ENCODE data around the gene MCEMP1. TPM values are rescaled to one million over a fixed set of nuclear protein-coding genes. Genes with fewer than 3 reads are reported as not detected.

MCEMP1 gene
- total RNA-seq, 2 experiments from 2014 or later: 0.22 TPM; not detected in 1

DNA sequence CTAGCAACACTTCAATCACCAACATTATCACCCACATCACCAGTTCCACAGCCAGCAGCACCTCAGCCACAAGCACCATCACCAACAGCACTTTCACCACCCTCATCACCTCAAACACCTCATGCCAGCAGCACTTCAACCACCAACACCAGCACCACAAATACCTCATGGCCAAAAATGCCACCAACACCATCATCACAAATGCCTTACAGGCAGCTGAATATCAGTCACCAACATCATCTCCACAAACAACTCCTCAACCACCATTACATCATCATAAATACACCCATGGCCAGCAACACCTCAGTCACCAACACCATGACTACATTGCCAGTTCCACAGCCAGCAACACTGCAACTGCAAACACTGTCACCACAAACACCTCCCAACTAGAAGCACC, 14.6 kb downstream of the MCEMP1 start:
- Histone ChIP-seq H3K9me2 (ENCODE audit: insufficient read depth, low read length) (no peaks in the 10 kb centered on the region), H3K9me3 (ENCODE audit: low read length) (no peaks in the 10 kb centered on the region), H3K4me3 (ENCODE audit: low read depth, low read length, poor library complexity, severe bottlenecking) (no peak overlapping the region), H3K27ac (ENCODE audit: low read depth, low read length, poor library complexity, severe bottlenecking) (no peak overlapping the region), H2AFZ (ENCODE audit: low read length) (no peak overlapping the region), H3K36me3 (ENCODE audit: insufficient read depth, low read length) (no peaks in the 10 kb centered on the region), H3K4me2 (ENCODE audit: low read length) (no peak overlapping the region), H3K79me2 (ENCODE audit: insufficient read depth, low read depth, low read length) (no peaks in the 10 kb centered on the region), H4K20me1 (ENCODE audit: insufficient read depth, low read length) (no peaks in the 10 kb centered on the region), H3K4me1 (ENCODE audit: insufficient read depth, low read length, poor library complexity, severe bottlenecking) (peaks cover 20% of the 10 kb centered on the region)
- TF ChIP-seq, protein P1, sequence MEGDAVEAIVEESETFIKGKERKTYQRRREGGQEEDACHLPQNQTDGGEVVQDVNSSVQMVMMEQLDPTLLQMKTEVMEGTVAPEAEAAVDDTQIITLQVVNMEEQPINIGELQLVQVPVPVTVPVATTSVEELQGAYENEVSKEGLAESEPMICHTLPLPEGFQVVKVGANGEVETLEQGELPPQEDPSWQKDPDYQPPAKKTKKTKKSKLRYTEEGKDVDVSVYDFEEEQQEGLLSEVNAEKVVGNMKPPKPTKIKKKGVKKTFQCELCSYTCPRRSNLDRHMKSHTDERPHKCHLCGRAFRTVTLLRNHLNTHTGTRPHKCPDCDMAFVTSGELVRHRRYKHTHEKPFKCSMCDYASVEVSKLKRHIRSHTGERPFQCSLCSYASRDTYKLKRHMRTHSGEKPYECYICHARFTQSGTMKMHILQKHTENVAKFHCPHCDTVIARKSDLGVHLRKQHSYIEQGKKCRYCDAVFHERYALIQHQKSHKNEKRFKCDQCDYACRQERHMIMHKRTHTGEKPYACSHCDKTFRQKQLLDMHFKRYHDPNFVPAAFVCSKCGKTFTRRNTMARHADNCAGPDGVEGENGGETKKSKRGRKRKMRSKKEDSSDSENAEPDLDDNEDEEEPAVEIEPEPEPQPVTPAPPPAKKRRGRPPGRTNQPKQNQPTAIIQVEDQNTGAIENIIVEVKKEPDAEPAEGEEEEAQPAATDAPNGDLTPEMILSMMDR (conservative IDR thresholded peaks at IDR 0.05; ENCODE audit: low read length): no peak
- no peak for TF ChIP-seq EZH2phosphoT487 (IDR thresholded peaks at IDR 0.05; ENCODE audit: borderline replicate concordance, low read depth, low read length)
- ChIA-PET POLR2A (no interaction called here), CTCF (ENCODE audit: unreplicated experiment) (no interaction called here)
- BruUV-seq (replicated peaks): no TSS peak
- no peak for DNase-seq (ENCODE audit: low spot score)
- intact Hi-C loops (cut with micrococcal nuclease; ENCODE audit: unreplicated experiment): no loop called here

DNA sequence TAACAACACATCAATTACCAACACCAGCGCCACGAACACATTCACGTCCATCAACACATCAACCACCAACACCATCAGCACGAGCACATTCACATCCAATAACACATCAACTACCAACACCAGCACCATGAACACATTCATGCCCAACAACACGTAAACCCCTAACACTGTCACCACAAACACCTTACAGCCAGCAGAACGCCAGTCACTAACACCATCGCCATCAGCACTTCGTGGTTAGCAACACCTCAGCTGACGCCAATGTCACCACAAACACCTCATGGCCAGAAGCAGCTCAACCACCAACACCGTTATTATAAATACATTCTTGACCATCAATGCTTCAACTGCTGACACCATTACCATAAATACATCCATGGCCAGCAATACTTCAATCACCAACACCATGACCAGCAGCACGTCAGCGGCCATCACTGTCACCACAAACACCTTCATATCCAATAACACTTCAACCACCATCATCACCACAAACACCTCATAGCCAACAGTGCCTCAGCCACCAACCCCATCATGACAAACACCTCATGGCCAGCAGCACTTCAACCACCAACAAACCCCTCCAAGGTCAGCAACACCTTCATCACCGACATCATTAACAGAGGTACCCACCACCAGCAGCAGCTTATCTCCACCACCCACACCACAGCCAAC, 15.7 kb downstream of the MCEMP1 start:
- ChIA-PET CTCF (ENCODE audit: unreplicated experiment) (no interaction called here), POLR2A (no interaction called here)
- no peaks in the 10 kb centered on the region for H3K36me3 ChIP-seq (ENCODE audit: insufficient read depth, low read length)
- H3K4me3 ChIP-seq (ENCODE audit: low read depth, low read length, poor library complexity, severe bottlenecking): no peak overlapping the region
- H2AFZ ChIP-seq (ENCODE audit: low read length): no peak overlapping the region
- H3K4me1 ChIP-seq (ENCODE audit: insufficient read depth, low read length, poor library complexity, severe bottlenecking): peaks cover 20% of the 10 kb centered on the region
- intact Hi-C loops (cut with micrococcal nuclease; ENCODE audit: unreplicated experiment): no loop called here
- H3K79me2 ChIP-seq (ENCODE audit: insufficient read depth, low read depth, low read length): no peaks in the 10 kb centered on the region
- H3K9me2 ChIP-seq (ENCODE audit: insufficient read depth, low read length): no peaks in the 10 kb centered on the region
- TF ChIP-seq EZH2phosphoT487 (IDR thresholded peaks at IDR 0.05; ENCODE audit: borderline replicate concordance, low read depth, low read length): no peak
- TF ChIP-seq, protein P1 (conservative IDR thresholded peaks at IDR 0.05; ENCODE audit: low read length): no peak
- no peak for DNase-seq (ENCODE audit: low spot score)
- BruUV-seq (replicated peaks): no TSS peak
- no peak overlapping the region for H3K4me2 ChIP-seq (ENCODE audit: low read length)
- no peaks in the 10 kb centered on the region for H4K20me1 ChIP-seq (ENCODE audit: insufficient read depth, low read length)
- H3K9me3 ChIP-seq (ENCODE audit: low read length): no peaks in the 10 kb centered on the region
- no peak overlapping the region for H3K27ac ChIP-seq (ENCODE audit: low read depth, low read length, poor library complexity, severe bottlenecking)

DNA sequence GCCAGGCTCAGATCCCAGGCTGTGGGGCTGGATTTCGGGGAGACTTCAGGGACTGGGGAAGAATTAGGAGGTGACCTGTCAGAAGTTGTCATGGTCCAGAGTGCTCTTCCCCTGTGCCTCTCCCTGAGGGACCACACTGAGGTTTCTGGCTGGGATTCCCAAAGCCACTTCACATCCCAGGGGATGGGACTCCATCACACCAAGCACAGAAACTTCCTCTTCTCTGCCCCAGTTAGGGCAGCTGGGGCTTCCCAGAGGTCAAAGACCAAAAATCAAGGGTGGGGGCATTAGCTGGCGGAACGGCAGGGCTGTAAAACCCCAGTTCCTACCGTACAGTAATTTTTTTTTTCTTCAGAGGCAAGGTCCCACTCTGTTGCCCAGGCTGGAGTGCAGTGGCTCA, 17.6 kb downstream of the MCEMP1 start:
- POLR2A ChIA-PET: interaction anchor here (0.7 kb wide), 1 partner anchor 7 kb away, joined by 6 read pairs; the partner anchor contains the start of gene FCER2
- H3K9me2 ChIP-seq (ENCODE audit: insufficient read depth, low read length): no peaks in the 10 kb centered on the region
- H3K4me2 ChIP-seq (ENCODE audit: low read length): peak overlapping the region; percentile 42; the same call in 1 of the 2 replicates
- no peak overlapping the region for H3K27ac ChIP-seq (ENCODE audit: low read depth, low read length, poor library complexity, severe bottlenecking)
- no peak overlapping the region for H3K4me3 ChIP-seq (ENCODE audit: low read depth, low read length, poor library complexity, severe bottlenecking)
- no TSS peak for BruUV-seq (replicated peaks)
- H3K9me3 ChIP-seq (ENCODE audit: low read length): no peaks in the 10 kb centered on the region
- intact Hi-C loops (cut with micrococcal nuclease; ENCODE audit: unreplicated experiment): no loop called here
- CTCF ChIA-PET (ENCODE audit: unreplicated experiment): no interaction called here
- TF ChIP-seq, protein P1 (conservative IDR thresholded peaks at IDR 0.05; ENCODE audit: low read length): no peak
- no peak for TF ChIP-seq EZH2phosphoT487 (IDR thresholded peaks at IDR 0.05; ENCODE audit: borderline replicate concordance, low read depth, low read length)
- H3K36me3 ChIP-seq (ENCODE audit: insufficient read depth, low read length): no peaks in the 10 kb centered on the region
- H2AFZ ChIP-seq (ENCODE audit: low read length): peak overlapping the region; percentile 64
- no peaks in the 10 kb centered on the region for H4K20me1 ChIP-seq (ENCODE audit: insufficient read depth, low read length)
- H3K4me1 ChIP-seq (ENCODE audit: insufficient read depth, low read length, poor library complexity, severe bottlenecking): peaks cover 26% of the 10 kb centered on the region
- no peaks in the 10 kb centered on the region for H3K79me2 ChIP-seq (ENCODE audit: insufficient read depth, low read depth, low read length)
- DNase-seq (ENCODE audit: low spot score): no peak
